ENCODE results near the gene STK32A. TPM values are rescaled to one million over a fixed set of nuclear protein-coding genes. Genes with fewer than 3 reads are reported as not detected.

The STK32A gene
- total and polyA plus RNA-seq, 4 donors, result 0.03 to 0.17 (median 0.09) TPM

DNA sequence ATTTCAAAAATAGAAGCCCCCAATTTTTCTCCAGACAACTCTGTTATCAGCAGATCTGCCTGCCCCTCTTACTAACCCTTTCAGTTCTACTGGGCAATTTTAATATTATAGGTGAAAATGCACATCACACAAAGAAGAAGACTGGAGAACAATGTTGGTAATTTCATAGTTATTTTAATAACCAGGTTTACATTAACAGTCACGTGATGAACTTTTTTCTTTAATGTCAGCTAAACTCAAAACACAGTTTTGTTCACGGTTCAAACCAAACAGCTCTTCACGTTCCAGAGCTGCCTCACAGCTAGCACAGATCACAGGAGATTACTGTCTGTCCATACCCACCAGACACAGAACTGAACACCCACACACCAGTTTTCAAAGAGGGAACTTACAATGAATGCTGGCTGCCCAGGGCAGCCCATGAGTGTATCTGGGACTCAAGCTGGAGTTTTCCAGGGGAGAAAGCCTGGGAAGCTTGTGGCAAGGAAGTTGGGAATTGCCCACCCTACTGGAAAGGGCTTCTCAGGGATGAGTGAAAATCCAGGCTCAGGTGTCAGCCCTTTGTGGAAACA, 155.9 kb downstream of the STK32A start (continued):
- TF ChIP-seq, protein P1, sequence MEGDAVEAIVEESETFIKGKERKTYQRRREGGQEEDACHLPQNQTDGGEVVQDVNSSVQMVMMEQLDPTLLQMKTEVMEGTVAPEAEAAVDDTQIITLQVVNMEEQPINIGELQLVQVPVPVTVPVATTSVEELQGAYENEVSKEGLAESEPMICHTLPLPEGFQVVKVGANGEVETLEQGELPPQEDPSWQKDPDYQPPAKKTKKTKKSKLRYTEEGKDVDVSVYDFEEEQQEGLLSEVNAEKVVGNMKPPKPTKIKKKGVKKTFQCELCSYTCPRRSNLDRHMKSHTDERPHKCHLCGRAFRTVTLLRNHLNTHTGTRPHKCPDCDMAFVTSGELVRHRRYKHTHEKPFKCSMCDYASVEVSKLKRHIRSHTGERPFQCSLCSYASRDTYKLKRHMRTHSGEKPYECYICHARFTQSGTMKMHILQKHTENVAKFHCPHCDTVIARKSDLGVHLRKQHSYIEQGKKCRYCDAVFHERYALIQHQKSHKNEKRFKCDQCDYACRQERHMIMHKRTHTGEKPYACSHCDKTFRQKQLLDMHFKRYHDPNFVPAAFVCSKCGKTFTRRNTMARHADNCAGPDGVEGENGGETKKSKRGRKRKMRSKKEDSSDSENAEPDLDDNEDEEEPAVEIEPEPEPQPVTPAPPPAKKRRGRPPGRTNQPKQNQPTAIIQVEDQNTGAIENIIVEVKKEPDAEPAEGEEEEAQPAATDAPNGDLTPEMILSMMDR (IDR thresholded peaks at IDR 0.05; ENCODE audit: low read depth, low read length, missing input control), result no peak
- TF ChIP-seq HNF4G (IDR thresholded peaks at IDR 0.05) (no peak), HNF4A (conservative IDR thresholded peaks at IDR 0.05) (no peak), JUND (IDR thresholded peaks at IDR 0.05) (no peak)

DNA sequence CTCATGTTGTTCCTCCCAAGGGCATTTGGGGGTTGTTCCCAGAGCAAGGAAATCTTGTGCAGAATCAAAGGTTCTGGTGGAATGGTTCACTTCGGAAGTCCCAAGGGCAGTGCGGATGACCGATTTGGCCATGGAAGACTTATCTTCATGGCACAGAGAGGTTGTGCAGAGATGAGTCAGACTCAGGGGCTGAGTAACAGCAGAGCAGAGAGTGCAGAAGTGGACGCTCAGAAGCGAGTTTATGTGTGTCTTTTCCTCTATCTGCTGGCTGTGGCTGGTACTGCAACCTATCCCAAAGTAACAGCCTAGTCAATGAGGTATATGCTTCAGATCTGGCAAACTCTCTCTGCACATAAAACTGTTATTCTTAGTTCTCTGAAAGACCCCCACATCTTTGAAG, 157.0 kb downstream of the STK32A start:
- 64% methylated on average over 5 of the region's 5 CpGs for WGBS
- Histone ChIP-seq H3K27me3 (ENCODE audit: control insufficient read depth in 4 of 4, insufficient read depth in 4 of 4, low read length in 3 of 4) (peaks cover 0 to 4% (median 0%) of the 10 kb centered on the region in 4 donors), H3K36me3 (ENCODE audit: control insufficient read depth in 4 of 4, insufficient read depth in 3 of 4, low read depth in 1 of 4, low read length in 3 of 4) (no peaks in the 10 kb centered on the region), H3K9me3 (ENCODE audit: control insufficient read depth in 4 of 4, low read length in 3 of 4) (no peaks in the 10 kb centered on the region), H3K4me1 (ENCODE audit: control insufficient read depth in 4 of 4, insufficient read depth in 4 of 4, low read length in 3 of 4) (no peaks in the 10 kb centered on the region), H3K27ac (ENCODE audit: low read depth in 1 of 2, low read length in 2 of 2) (no peak overlapping the region), H3K4me3 (ENCODE audit: low read depth in 1 of 3, low read length in 3 of 3) (no peak overlapping the region), H3K9ac (ENCODE audit: low read depth in 1 of 2, low read length in 2 of 2) (no peak overlapping the region)
- peak; percentile 22 to 55 for TF ChIP-seq RAD21 (IDR thresholded peaks at IDR 0.05)
- TF ChIP-seq, protein P2, sequence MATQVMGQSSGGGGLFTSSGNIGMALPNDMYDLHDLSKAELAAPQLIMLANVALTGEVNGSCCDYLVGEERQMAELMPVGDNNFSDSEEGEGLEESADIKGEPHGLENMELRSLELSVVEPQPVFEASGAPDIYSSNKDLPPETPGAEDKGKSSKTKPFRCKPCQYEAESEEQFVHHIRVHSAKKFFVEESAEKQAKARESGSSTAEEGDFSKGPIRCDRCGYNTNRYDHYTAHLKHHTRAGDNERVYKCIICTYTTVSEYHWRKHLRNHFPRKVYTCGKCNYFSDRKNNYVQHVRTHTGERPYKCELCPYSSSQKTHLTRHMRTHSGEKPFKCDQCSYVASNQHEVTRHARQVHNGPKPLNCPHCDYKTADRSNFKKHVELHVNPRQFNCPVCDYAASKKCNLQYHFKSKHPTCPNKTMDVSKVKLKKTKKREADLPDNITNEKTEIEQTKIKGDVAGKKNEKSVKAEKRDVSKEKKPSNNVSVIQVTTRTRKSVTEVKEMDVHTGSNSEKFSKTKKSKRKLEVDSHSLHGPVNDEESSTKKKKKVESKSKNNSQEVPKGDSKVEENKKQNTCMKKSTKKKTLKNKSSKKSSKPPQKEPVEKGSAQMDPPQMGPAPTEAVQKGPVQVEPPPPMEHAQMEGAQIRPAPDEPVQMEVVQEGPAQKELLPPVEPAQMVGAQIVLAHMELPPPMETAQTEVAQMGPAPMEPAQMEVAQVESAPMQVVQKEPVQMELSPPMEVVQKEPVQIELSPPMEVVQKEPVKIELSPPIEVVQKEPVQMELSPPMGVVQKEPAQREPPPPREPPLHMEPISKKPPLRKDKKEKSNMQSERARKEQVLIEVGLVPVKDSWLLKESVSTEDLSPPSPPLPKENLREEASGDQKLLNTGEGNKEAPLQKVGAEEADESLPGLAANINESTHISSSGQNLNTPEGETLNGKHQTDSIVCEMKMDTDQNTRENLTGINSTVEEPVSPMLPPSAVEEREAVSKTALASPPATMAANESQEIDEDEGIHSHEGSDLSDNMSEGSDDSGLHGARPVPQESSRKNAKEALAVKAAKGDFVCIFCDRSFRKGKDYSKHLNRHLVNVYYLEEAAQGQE (IDR thresholded peaks at IDR 0.05), result no peak
- TF ChIP-seq, protein P1 (IDR thresholded peaks at IDR 0.05; ENCODE audit: low read depth, low read length, missing input control), result peak; percentile 43
- no peak for DNase-seq (ENCODE audit: low spot score)

DNA sequence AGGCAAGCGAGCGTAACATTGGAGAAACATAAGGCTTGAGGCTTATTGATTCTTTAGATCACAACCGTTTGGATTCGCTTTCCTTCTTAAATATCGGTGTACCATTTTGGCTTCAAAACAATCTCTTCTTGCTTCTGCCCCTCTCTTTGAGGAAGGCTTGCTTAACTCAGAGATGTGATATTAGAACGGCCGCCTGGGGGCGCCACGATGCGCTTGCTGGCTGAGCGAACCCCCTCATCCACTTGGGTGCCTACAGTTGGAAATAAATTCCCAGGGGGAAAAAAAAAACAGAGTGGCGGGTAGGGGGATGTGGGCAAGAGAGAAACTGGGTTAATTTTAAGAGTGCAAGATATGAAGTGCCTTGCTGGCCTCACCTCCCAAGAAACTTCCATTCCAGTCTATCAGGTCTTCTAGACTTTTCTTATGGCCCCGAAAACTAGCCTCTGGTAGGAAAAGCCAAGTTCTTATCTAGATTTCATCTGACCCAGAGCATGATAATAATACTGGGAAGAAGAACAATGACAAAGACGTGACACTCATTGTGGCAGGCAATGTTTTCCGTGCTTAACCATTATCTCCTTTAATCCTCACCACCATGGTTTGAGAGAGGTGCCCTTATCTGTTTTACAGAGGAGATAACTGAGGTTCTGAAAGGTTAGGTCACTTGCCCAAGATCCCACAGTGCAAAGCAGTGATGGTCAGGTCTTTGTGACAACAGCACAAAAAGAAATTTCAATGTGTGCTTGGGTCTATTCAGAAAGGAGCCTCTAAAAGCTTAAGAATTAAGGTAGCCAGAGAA, 159.2 kb downstream of the STK32A start:
- no peak overlapping the region for H3K27ac ChIP-seq (ENCODE audit: low read depth in 1 of 2, low read length in 2 of 2)
- H3K9ac ChIP-seq (ENCODE audit: low read depth in 1 of 2, low read length in 2 of 2), result no peak overlapping the region
- no peaks in the 10 kb centered on the region for H3K36me3 ChIP-seq (ENCODE audit: control insufficient read depth in 4 of 4, insufficient read depth in 3 of 4, low read depth in 1 of 4, low read length in 3 of 4)
- H3K4me1 ChIP-seq (ENCODE audit: control insufficient read depth in 4 of 4, insufficient read depth in 4 of 4, low read length in 3 of 4), result no peaks in the 10 kb centered on the region
- H3K9me3 ChIP-seq (ENCODE audit: control insufficient read depth in 4 of 4, low read length in 3 of 4), result no peaks in the 10 kb centered on the region
- no peak overlapping the region for H3K4me3 ChIP-seq (ENCODE audit: low read depth in 1 of 3, low read length in 3 of 3)
- WGBS, result 72% methylated on average over 15 of the region's 15 CpGs
- no peak for DNase-seq (ENCODE audit: low spot score)
- no peaks in the 10 kb centered on the region for H3K27me3 ChIP-seq (ENCODE audit: control insufficient read depth in 4 of 4, insufficient read depth in 4 of 4, low read length in 3 of 4)
- TF ChIP-seq YY1 (IDR thresholded peaks at IDR 0.05) (no peak), EGR1 (IDR thresholded peaks at IDR 0.05; ENCODE audit: low read depth in 2 of 2) (no peak), TAF1 (conservative IDR thresholded peaks at IDR 0.05) (no peak), GABPA (IDR thresholded peaks at IDR 0.05 in 1 of 2, conservative IDR thresholded peaks at IDR 0.05 in 1 of 2) (no peak), NR2F2 (IDR thresholded peaks at IDR 0.05) (no peak), RXRA (IDR thresholded peaks at IDR 0.05) (no peak), FOXA1 (IDR thresholded peaks at IDR 0.05) (no peak), JUND (IDR thresholded peaks at IDR 0.05) (no peak), RAD21 (IDR thresholded peaks at IDR 0.05) (no peak), HNF4A (conservative IDR thresholded peaks at IDR 0.05) (no peak), FOXA2 (IDR thresholded peaks at IDR 0.05) (no peak), HNF4G (IDR thresholded peaks at IDR 0.05) (no peak), SP1 (IDR thresholded peaks at IDR 0.05) (no peak)
- TF ChIP-seq, protein P3, sequence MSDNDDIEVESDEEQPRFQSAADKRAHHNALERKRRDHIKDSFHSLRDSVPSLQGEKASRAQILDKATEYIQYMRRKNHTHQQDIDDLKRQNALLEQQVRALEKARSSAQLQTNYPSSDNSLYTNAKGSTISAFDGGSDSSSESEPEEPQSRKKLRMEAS (IDR thresholded peaks at IDR 0.05), result no peak
- TF ChIP-seq, protein P4, sequence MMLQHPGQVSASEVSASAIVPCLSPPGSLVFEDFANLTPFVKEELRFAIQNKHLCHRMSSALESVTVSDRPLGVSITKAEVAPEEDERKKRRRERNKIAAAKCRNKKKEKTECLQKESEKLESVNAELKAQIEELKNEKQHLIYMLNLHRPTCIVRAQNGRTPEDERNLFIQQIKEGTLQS (IDR thresholded peaks at IDR 0.05), result no peak
- TF ChIP-seq, protein P2 (IDR thresholded peaks at IDR 0.05), result no peak

Data from liver (tissue), 9 donors.